Adrenal gland (tissue), 12 donors: ENCODE data around the gene PSMB4. TPM values are rescaled to one million over a fixed set of nuclear protein-coding genes. Genes with fewer than 3 reads are reported as not detected.
A peak's percentile ranks its signal among the peaks of the same experiment; 100 is the strongest.

Experiments used
- DNase-seq, 7 donors: peaks; one replicate each; pipeline ENCODE4 v3.0.0-alpha.2; 2019 to 2020
- H3K27ac ChIP-seq, 5 donors: fragments of 200-600 bp; sonication (generic) in 4 of 5; 1 replicate in 3 of 5; 2 replicates in 2 of 5; pipeline versions ENCODE4 v1.5.1 to v1.8.0; 2016 to 2020; ENCODE audit warnings: mild to moderate bottlenecking in 1 of 5
- H3K27me3 ChIP-seq: fragments of 200-600 bp; 2 replicates; pipeline ENCODE4 v1.8.0; 2021
- H3K36me3 ChIP-seq, 2 donors: fragments of 200-600 bp; replicated peaks in 1 of 2; 1 replicate in 1 of 2; 2 replicates in 1 of 2; pipeline versions ENCODE4 v1.5.1 to v1.8.0; 2018 to 2022
- H3K4me1 ChIP-seq, 2 donors: fragments of 200-600 bp; replicated peaks in 1 of 2; 1 replicate in 1 of 2; 2 replicates in 1 of 2; pipeline versions ENCODE4 v1.5.1 to v1.8.0; 2018 to 2021
- H3K4me3 ChIP-seq, 4 donors: fragments of 200-600 bp; sonication (generic) in 3 of 4; one replicate each; pipeline ENCODE4 v1.5.1; 2016 to 2018
- H3K9me3 ChIP-seq, 3 donors: fragments of 200-600 bp; sonication (generic) in 1 of 3; replicated peaks in 1 of 3; 1 replicate in 2 of 3; 2 replicates in 1 of 3; pipeline versions ENCODE4 v1.5.1 to v1.8.0; 2016 to 2021
- CTCF ChIP-seq, 6 experiments: fragments of 450-650 bp in 4 of 6; fragments of 200-600 bp in 2 of 6; sonication (generic) in 1 of 6; IDR thresholded peaks; 1 replicate in 5 of 6; 2 replicates in 1 of 6; pipeline versions ENCODE4 v1.5.1 to v1.8.0; 2016 to 2021; ENCODE audit warnings: antibody characterized with exemption in 6 of 6, mild to moderate bottlenecking in 2 of 6, moderate library complexity in 1 of 6
- POLR2A ChIP-seq, 2 donors: fragments of 450-650 bp; IDR thresholded peaks; one replicate each; pipeline ENCODE4 v1.6.1; 2017; ENCODE audit warnings: antibody characterized with exemption in 2 of 2, mild to moderate bottlenecking in 2 of 2, moderate library complexity in 1 of 2
- WGBS, 4 donors: extraction: QIAGEN DNeasy Blood & Tissue Kit in 2 of 4; methylation state at CpG; one replicate each; pipeline versions ENCODE4 v1.1.5 to v1.1.7; 2013 to 2017; 5-methylcytosine and 5-hydroxymethylcytosine counted together
- intact Hi-C, 2 donors: fragments of 100-400 bp; cut with DNase I; formaldehyde crosslinking; loops; one replicate each; pipeline versions ENCODE4 v1.14.1 to v1.15.0; 2022 to 2023
- polyA plus RNA-seq, 3 donors: library from polyadenylated mRNA; stranded (reverse); fragments of 200-250 nt in 2 of 3; fragments of 350-450 nt in 1 of 3; fragmentation: Illumina TruSeq in 1 of 3; extraction: RNeasy Lipid Tissue Mini Kit (QIAGEN cat#74804) in 1 of 3; gene quantifications; one replicate each; pipeline ENCODE4 v1.2.3, GENCODE V29; 2013 to 2014
- total RNA-seq, 9 donors: library from RNA; depleted of rRNA in 4 of 9; stranded (reverse); fragments of >200 nt in 4 of 9; fragments of 120-200 nt in 1 of 9; fragmentation: NEBNext Ultra II Directional in 1 of 9; extraction: Animal tissue kit (Norgen Biotek cat#: 25700) in 1 of 9; gene quantifications; one replicate each; pipeline versions ENCODE4 v1.1.0 to v1.2.4, GENCODE V29; 2013 to 2023
- donor health status: healthy with polysubstance abuse.
- donor health status: Bipolar disorder and iron deficiency.
- donor health status: DM: yes; HTN: yes; CAD: no.
- donor health status: DM: no; HTN: no; CAD: no.
- donor health status: DM: no; HTN: no; CAD: no.
- donor health status: DM: yes; HTN: yes; CAD: no.

PSMB4 gene
- total and polyA plus RNA-seq, 12 donors = 204 to 634 (median 347) TPM

- TF ChIP-seq CTCF (IDR thresholded peaks at IDR 0.05) (no peak), POLR2A (IDR thresholded peaks at IDR 0.05) (no peak)
- H3K4me1 ChIP-seq = peaks cover 23 to 32% of the 10 kb centered on the region in 2 donors
- H3K27me3 ChIP-seq = no peaks in the 10 kb centered on the region
- DNase-seq = peak in 1 of 7 donors; percentile 36
- intact Hi-C loops = no loop called here
- 55 to 73% (median 61%) methylated on average over 4 to 6 of the region's 6 CpGs for WGBS, 4 donors
- no peaks in the 10 kb centered on the region for H3K9me3 ChIP-seq
- H3K4me3 ChIP-seq = no peak overlapping the region
- H3K27ac ChIP-seq = peak overlapping the region in 2 of 5 donors; percentile 26 to 85
- H3K36me3 ChIP-seq = no peaks in the 10 kb centered on the region
Observed at GRCh38 chr1:151370211-151370911, 29.0 kb upstream of the PSMB4 start.

- H3K4me1 ChIP-seq = peaks cover 23 to 32% of the 10 kb centered on the region in 2 donors
- H3K27ac ChIP-seq = peak overlapping the region in 2 of 5 donors; percentile 17 to 79
- TF ChIP-seq POLR2A (IDR thresholded peaks at IDR 0.05) = no peak
- TF ChIP-seq CTCF (IDR thresholded peaks at IDR 0.05) = no peak
- H3K27me3 ChIP-seq = no peaks in the 10 kb centered on the region
- H3K9me3 ChIP-seq = no peaks in the 10 kb centered on the region
- WGBS, 4 donors = 27 to 35% (median 31%) methylated on average over 5 to 9 of the region's 9 CpGs
- peak; percentile 52 to 79 (median 74) for DNase-seq
- peak overlapping the region in 1 of 4 donors; percentile 14 for H3K4me3 ChIP-seq
- H3K36me3 ChIP-seq = no peaks in the 10 kb centered on the region
- intact Hi-C loops = no loop called here
Observed at GRCh38 chr1:151371370-151372057, 27.9 kb upstream of the PSMB4 start.

- H3K27me3 ChIP-seq = no peaks in the 10 kb centered on the region
- WGBS, 4 donors = 50 to 65% (median 56%) methylated on average over 9 to 11 of the region's 11 CpGs
- TF ChIP-seq POLR2A (IDR thresholded peaks at IDR 0.05) (no peak), CTCF (IDR thresholded peaks at IDR 0.05) (no peak)
Observed at GRCh38 chr1:151372058-151372934, 27.1 kb upstream of the PSMB4 start, which contains the start of gene SELENBP1. TSS of gene SELENBP1 (minus strand) at chr1:151372705. CDS start at chr1:151372641, 64 bp downstream.

GRCh38 chr1:151373196-151373595 is 26.2 kb upstream of the PSMB4 start:
- no peaks in the 10 kb centered on the region for H3K27me3 ChIP-seq
- H3K4me3 ChIP-seq = no peak overlapping the region
- TF ChIP-seq POLR2A (IDR thresholded peaks at IDR 0.05) = no peak
- TF ChIP-seq CTCF (IDR thresholded peaks at IDR 0.05) = no peak
- H3K9me3 ChIP-seq = no peaks in the 10 kb centered on the region
- 87 to 97% (median 94%) methylated on average over 10 to 14 of the region's 14 CpGs for WGBS, 4 donors
- H3K36me3 ChIP-seq = no peaks in the 10 kb centered on the region
- no peak overlapping the region for H3K27ac ChIP-seq
- intact Hi-C loops = no loop called here
- H3K4me1 ChIP-seq = peaks cover 17 to 27% of the 10 kb centered on the region in 2 donors
- no peak for DNase-seq

More at GRCh38 chr1:151372058-151372934, 27.1 kb upstream of the PSMB4 start, which contains the start of gene SELENBP1:
- intact Hi-C loops = no loop called here
- Histone ChIP-seq H3K9me3 (no peaks in the 10 kb centered on the region), H3K36me3 (no peaks in the 10 kb centered on the region), H3K27ac (peak within 1 kb of the TSS in 2 of 5 donors; percentile 17 to 79), H3K4me1 (peaks cover 23 to 32% of the 10 kb centered on the region in 2 donors), H3K4me3 (peak within 1 kb of the TSS in 1 of 4 donors; percentile 14)
- DNase-seq = peak; percentile 52 to 80 (median 62)
